Erythroblast (primary cell): ENCODE data around the gene QSOX1.

Source experiments
- GATA1 ChIP-seq: IDR thresholded peaks from 2 replicates; pipeline ENCODE4 v1.6.1; 2011; ENCODE audit warnings: low read depth, mild to moderate bottlenecking, control low read depth, low read length, moderate library complexity
- POLR2A ChIP-seq: IDR thresholded peaks from 2 replicates; pipeline ENCODE4 v1.6.1; 2011; ENCODE audit warnings: mild to moderate bottlenecking, low read length

GRCh38 chr1:180137776-180138175, 16.9 kb upstream of the QSOX1 start:
- no peak for TF ChIP-seq POLR2A
- no peak for TF ChIP-seq GATA1
